ENCODE measurements around the gene ATP5ME.
"Not testable (repeated sequence)": the region's sequence is repeated elsewhere in the genome, so short reads cannot be mapped to it uniquely, and the experiment has no call there.

Gene ATP5ME

GRCh38 chr4:637536-638280 is 36.4 kb downstream of the ATP5ME start:
- TF ChIP-seq CTCF (IDR thresholded peaks at IDR 0.05; ENCODE audit: borderline replicate concordance, insufficient read depth, low read depth, low read length), result no peak
- no peak overlapping the region for H3K4me3 ChIP-seq (ENCODE audit: low read depth, low read length)

GRCh38 chr4:636628-637159 is 37.4 kb downstream of the ATP5ME start:
- H3K4me3 ChIP-seq (ENCODE audit: low read depth, low read length), result no peak overlapping the region
- TF ChIP-seq CTCF (IDR thresholded peaks at IDR 0.05; ENCODE audit: borderline replicate concordance, insufficient read depth, low read depth, low read length), result no peak

GRCh38 chr4:635851-636627 is 38.0 kb downstream of the ATP5ME start:
- no peak for TF ChIP-seq CTCF (IDR thresholded peaks at IDR 0.05; ENCODE audit: borderline replicate concordance, insufficient read depth, low read depth, low read length)

GRCh38 chr4:635066-635835 is 38.8 kb downstream of the ATP5ME start:
- not testable (repeated sequence) for H3K4me3 ChIP-seq (ENCODE audit: low read depth, low read length)

More at GRCh38 chr4:635851-636627, 38.0 kb downstream of the ATP5ME start:
- H3K4me3 ChIP-seq (ENCODE audit: low read depth, low read length), result no peak overlapping the region

GRCh38 chr4:634599-634985 is 39.5 kb downstream of the ATP5ME start:
- no peak for TF ChIP-seq CTCF (IDR thresholded peaks at IDR 0.05; ENCODE audit: borderline replicate concordance, insufficient read depth, low read depth, low read length)
- no peak overlapping the region for H3K4me3 ChIP-seq (ENCODE audit: low read depth, low read length)

- no peak for TF ChIP-seq CTCF (IDR thresholded peaks at IDR 0.05; ENCODE audit: borderline replicate concordance, insufficient read depth, low read depth, low read length)
- H3K4me3 ChIP-seq (ENCODE audit: low read depth, low read length), result no peak overlapping the region
These were observed 40.0 kb downstream of the ATP5ME start for GRCh38 chr4:633976-634598.

- no peak overlapping the region for H3K4me3 ChIP-seq (ENCODE audit: low read depth, low read length)
- TF ChIP-seq CTCF (IDR thresholded peaks at IDR 0.05; ENCODE audit: borderline replicate concordance, insufficient read depth, low read depth, low read length), result no peak
These were observed 40.7 kb downstream of the ATP5ME start for GRCh38 chr4:633406-633805.
